Uterus (tissue), 4 donors: ENCODE data around the gene CHRM4. TPM values are rescaled to one million over a fixed set of nuclear protein-coding genes. Genes with fewer than 3 reads are reported as not detected.
"Not testable (repeated sequence)": the region's sequence is repeated elsewhere in the genome, so short reads cannot be mapped to it uniquely, and the experiment has no call there.

Experiments
- DNase-seq, 2 donors: peaks; one replicate each; pipeline ENCODE4 v3.0.0-alpha.2; 2019 to 2020
- H3K27ac ChIP-seq, 2 donors: fragments of 200-600 bp; sonication (generic); 1 replicate in 1 of 2; 2 replicates in 1 of 2; pipeline ENCODE4 v1.5.1; 2016 to 2018
- H3K27me3 ChIP-seq, 2 donors: fragments of 200-600 bp; sonication (generic); one replicate each; pipeline ENCODE4 v1.5.1; 2018 to 2019; ENCODE audit warnings: control low read depth in 1 of 2
- H3K36me3 ChIP-seq, 2 donors: fragments of 200-600 bp; sonication (generic); one replicate each; pipeline ENCODE4 v1.5.1; 2019; ENCODE audit warnings: control low read depth in 1 of 2
- H3K4me1 ChIP-seq, 2 donors: fragments of 200-600 bp; sonication (generic); one replicate each; pipeline ENCODE4 v1.5.1; 2018 to 2019; ENCODE audit warnings: control low read depth in 1 of 2
- H3K4me3 ChIP-seq, 2 donors: fragments of 200-600 bp; sonication (generic); 1 replicate in 1 of 2; 2 replicates in 1 of 2; pipeline ENCODE4 v1.5.1; 2018 to 2019; ENCODE audit warnings: mild to moderate bottlenecking in 1 of 2
- H3K9me3 ChIP-seq, 2 donors: fragments of 200-600 bp; sonication (generic); one replicate each; pipeline ENCODE4 v1.5.1; 2019; ENCODE audit warnings: control low read depth in 1 of 2
- CTCF ChIP-seq, 4 experiments: fragments of 200-600 bp in 2 of 4; fragments of 450-650 bp in 2 of 4; sonication (generic) in 2 of 4; IDR thresholded peaks; one replicate each; pipeline ENCODE4 v1.5.1; 2016 to 2019; ENCODE audit warnings: antibody characterized with exemption in 4 of 4, mild to moderate bottlenecking in 2 of 4, moderate library complexity in 1 of 4
- POLR2A ChIP-seq, 2 donors: fragments of 450-650 bp; IDR thresholded peaks; one replicate each; pipeline ENCODE4 v1.6.1; 2016; ENCODE audit warnings: antibody characterized with exemption in 2 of 2, mild to moderate bottlenecking in 1 of 2, moderate library complexity in 1 of 2
- intact Hi-C: fragments of 100-400 bp; cut with DNase I; formaldehyde crosslinking; loops from one replicate; pipeline ENCODE4 v1.15.1; 2023; ENCODE audit warnings: low total_unique reads
- total RNA-seq, 4 donors: library from RNA; depleted of rRNA in 3 of 4; stranded (reverse); fragments of >200 nt in 3 of 4; gene quantifications; one replicate each; pipeline versions ENCODE4 v1.1.0 to v1.2.4, GENCODE V29; 2014 to 2023
- donor health status: DM: yes; HTN: yes; CAD: no.

Gene CHRM4
- total RNA-seq, 4 donors from 2014 or later, result 0.14 to 0.67 TPM; not detected in 2

GRCh38 chr11:46375392-46376101 is 16.0 kb downstream of the CHRM4 start:
- no peak for DNase-seq
- H3K4me1 ChIP-seq, result no peaks in the 10 kb centered on the region
- intact Hi-C loops, result no loop called here
- no peaks in the 10 kb centered on the region for H3K9me3 ChIP-seq
- no peak overlapping the region for H3K27ac ChIP-seq
- H3K27me3 ChIP-seq, result no peaks in the 10 kb centered on the region
- TF ChIP-seq POLR2A (IDR thresholded peaks at IDR 0.05) (no peak), CTCF (IDR thresholded peaks at IDR 0.05) (no peak)
- H3K36me3 ChIP-seq, result no peaks in the 10 kb centered on the region
- H3K4me3 ChIP-seq, result no peak overlapping the region

- H3K9me3 ChIP-seq, result no peaks in the 10 kb centered on the region
- no peaks in the 10 kb centered on the region for H3K27me3 ChIP-seq
- DNase-seq, result no peak
- no peaks in the 10 kb centered on the region for H3K4me1 ChIP-seq
- no peak overlapping the region for H3K27ac ChIP-seq
- TF ChIP-seq POLR2A (IDR thresholded peaks at IDR 0.05), result no peak
- TF ChIP-seq CTCF (IDR thresholded peaks at IDR 0.05), result no peak
- H3K36me3 ChIP-seq, result no peaks in the 10 kb centered on the region
- H3K4me3 ChIP-seq, result no peak overlapping the region
- intact Hi-C loops, result no loop called here
These were observed 16.8 kb downstream of the CHRM4 start for GRCh38 chr11:46374815-46375214.

- intact Hi-C loops, result no loop called here
These were observed 17.5 kb downstream of the CHRM4 start for GRCh38 chr11:46373787-46374740.

GRCh38 chr11:46372501-46372900 is 19.1 kb downstream of the CHRM4 start:
- H3K27me3 ChIP-seq, H3K36me3 ChIP-seq, intact Hi-C loops, H3K4me3 ChIP-seq, H3K9me3 ChIP-seq, DNase-seq, H3K4me1 ChIP-seq, H3K27ac ChIP-seq: not testable (repeated sequence)

More at GRCh38 chr11:46373787-46374740, 17.5 kb downstream of the CHRM4 start:
- Histone ChIP-seq H3K36me3 (no peaks in the 10 kb centered on the region), H3K4me1 (no peaks in the 10 kb centered on the region), H3K4me3 (no peak overlapping the region), H3K27ac (no peak overlapping the region), H3K9me3 (no peaks in the 10 kb centered on the region), H3K27me3 (no peaks in the 10 kb centered on the region)
- DNase-seq, result no peak
- TF ChIP-seq POLR2A (IDR thresholded peaks at IDR 0.05) (no peak), CTCF (IDR thresholded peaks at IDR 0.05) (no peak)

- H3K4me1 ChIP-seq, result no peaks in the 10 kb centered on the region
- H3K27ac ChIP-seq, result no peak overlapping the region
- TF ChIP-seq POLR2A (IDR thresholded peaks at IDR 0.05), result no peak
- TF ChIP-seq CTCF (IDR thresholded peaks at IDR 0.05), result no peak
- intact Hi-C loops, result no loop called here
- DNase-seq, result no peak
- H3K36me3 ChIP-seq, result no peaks in the 10 kb centered on the region
- no peaks in the 10 kb centered on the region for H3K9me3 ChIP-seq
- no peak overlapping the region for H3K4me3 ChIP-seq
- H3K27me3 ChIP-seq, result no peaks in the 10 kb centered on the region
These were observed 19.5 kb downstream of the CHRM4 start for GRCh38 chr11:46372086-46372485.

GRCh38 chr11:46371262-46371661 is 20.3 kb downstream of the CHRM4 start:
- H3K36me3 ChIP-seq, H3K9me3 ChIP-seq, intact Hi-C loops, H3K4me3 ChIP-seq, H3K4me1 ChIP-seq, H3K27me3 ChIP-seq, H3K27ac ChIP-seq, DNase-seq: not testable (repeated sequence)
